ENCODE data around the gene EPHB2.

- no peak for TF ChIP-seq CTCF (IDR thresholded peaks at IDR 0.05; ENCODE audit: low read length)
- TF ChIP-seq EZH2phosphoT487 (IDR thresholded peaks at IDR 0.05; ENCODE audit: low read length) = no peak
- no peak for TF ChIP-seq EZH2 (optimal IDR thresholded peaks at IDR 0.05; ENCODE audit: low read depth, low read length)
These were observed 168.0 kb downstream of the EPHB2 start for GRCh38 chr1:22878626-22879025.

All from MM.1S (cell line).